Osteoblast (primary cell): Measurements from ENCODE around the gene ST6GALNAC1. TPM values are rescaled to one million over a fixed set of nuclear protein-coding genes. Genes with fewer than 3 reads are reported as not detected.

ENCODE experiments used
- DNase-seq: peaks from one replicate; pipeline ENCODE4 v3.0.0; 2011; ENCODE audit warnings: low spot score, mixed read lengths; ENCODE audit not compliant: insufficient read length; ENCODE audit errors: missing footprints
- H2AFZ ChIP-seq: 2 replicates; pipeline ENCODE4 v1.6.0; 2011; ENCODE audit warnings: mild to moderate bottlenecking, low read length
- H3K27ac ChIP-seq: 2 replicates; pipeline ENCODE4 v1.5.1; 2011; ENCODE audit warnings: mild to moderate bottlenecking, low read depth, low read length, moderate library complexity
- H3K27me3 ChIP-seq: 2 replicates; pipeline ENCODE4 v1.6.0; 2012; ENCODE audit warnings: mild to moderate bottlenecking, control low read depth, inconsistent platforms, low read length, moderate library complexity; ENCODE audit not compliant: insufficient read depth
- H3K36me3 ChIP-seq: 2 replicates; pipeline ENCODE4 v1.5.1; 2011; ENCODE audit warnings: mild to moderate bottlenecking, low read length, control low read depth, moderate library complexity; ENCODE audit not compliant: insufficient read depth
- H3K4me1 ChIP-seq: 2 replicates; pipeline ENCODE4 v1.5.1; 2011; ENCODE audit warnings: mild to moderate bottlenecking, low read length, control low read depth, moderate library complexity; ENCODE audit not compliant: insufficient read depth
- H3K4me2 ChIP-seq: 2 replicates; pipeline ENCODE4 v1.6.0; 2011; ENCODE audit warnings: mild to moderate bottlenecking, low read length; ENCODE audit not compliant: insufficient read depth
- H3K4me3 ChIP-seq: fragments of 200-600 bp; sonication (generic); 3 replicates; pipeline ENCODE4 v1.5.1; 2012; ENCODE audit warnings: mild to moderate bottlenecking, low read length, inconsistent platforms; ENCODE audit not compliant: insufficient read depth
- H3K79me2 ChIP-seq: 2 replicates; pipeline ENCODE4 v1.6.0; 2012; ENCODE audit warnings: mild to moderate bottlenecking, low read length, control low read depth, inconsistent platforms; ENCODE audit not compliant: insufficient read depth
- H3K9me3 ChIP-seq: 2 replicates; pipeline ENCODE4 v1.5.1; 2011; ENCODE audit warnings: low read depth, low read length, control low read depth
- H4K20me1 ChIP-seq: 2 replicates; pipeline ENCODE4 v1.6.0; 2012; ENCODE audit warnings: mild to moderate bottlenecking, low read length, control low read depth; ENCODE audit not compliant: insufficient read depth
- total RNA-seq: library from RNA; depleted of rRNA; stranded (reverse); fragments of >200 nt; gene quantifications from 2 replicates; pipeline ENCODE4 v1.2.3, GENCODE V29; 2012
- TF ChIP-seq, protein P1 (sequence below): IDR thresholded peaks from 2 replicates; pipeline ENCODE4 v1.5.1; 2011; ENCODE audit warnings: mild to moderate bottlenecking, low read depth, low read length, moderate library complexity; ENCODE audit errors: extremely low read depth

Gene ST6GALNAC1
- total RNA-seq, 1 donor, result 0.72 TPM

DNA sequence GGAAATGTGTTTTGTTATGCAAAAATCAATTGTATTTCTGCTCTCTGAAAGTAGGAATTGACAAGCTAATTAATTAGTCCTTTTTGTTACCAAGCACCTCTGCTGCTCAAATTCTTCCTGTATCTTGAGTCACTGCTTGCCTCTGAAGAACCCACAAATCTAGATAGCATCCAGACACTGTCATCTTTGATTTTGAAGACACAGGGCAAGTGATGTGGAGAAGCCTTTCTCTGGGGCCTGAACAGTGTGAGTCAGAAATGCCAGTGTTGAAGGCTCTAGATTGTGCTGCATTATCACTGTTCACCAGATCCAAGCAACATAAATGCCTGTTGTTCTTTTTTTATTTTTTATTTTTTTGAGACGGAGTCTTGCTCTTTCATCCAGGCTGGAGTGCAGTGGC, 10.9 kb upstream of the ST6GALNAC1 start:
- no peaks in the 10 kb centered on the region for H3K36me3 ChIP-seq
- H3K4me3 ChIP-seq, result no peak overlapping the region
- TF ChIP-seq, protein P1, sequence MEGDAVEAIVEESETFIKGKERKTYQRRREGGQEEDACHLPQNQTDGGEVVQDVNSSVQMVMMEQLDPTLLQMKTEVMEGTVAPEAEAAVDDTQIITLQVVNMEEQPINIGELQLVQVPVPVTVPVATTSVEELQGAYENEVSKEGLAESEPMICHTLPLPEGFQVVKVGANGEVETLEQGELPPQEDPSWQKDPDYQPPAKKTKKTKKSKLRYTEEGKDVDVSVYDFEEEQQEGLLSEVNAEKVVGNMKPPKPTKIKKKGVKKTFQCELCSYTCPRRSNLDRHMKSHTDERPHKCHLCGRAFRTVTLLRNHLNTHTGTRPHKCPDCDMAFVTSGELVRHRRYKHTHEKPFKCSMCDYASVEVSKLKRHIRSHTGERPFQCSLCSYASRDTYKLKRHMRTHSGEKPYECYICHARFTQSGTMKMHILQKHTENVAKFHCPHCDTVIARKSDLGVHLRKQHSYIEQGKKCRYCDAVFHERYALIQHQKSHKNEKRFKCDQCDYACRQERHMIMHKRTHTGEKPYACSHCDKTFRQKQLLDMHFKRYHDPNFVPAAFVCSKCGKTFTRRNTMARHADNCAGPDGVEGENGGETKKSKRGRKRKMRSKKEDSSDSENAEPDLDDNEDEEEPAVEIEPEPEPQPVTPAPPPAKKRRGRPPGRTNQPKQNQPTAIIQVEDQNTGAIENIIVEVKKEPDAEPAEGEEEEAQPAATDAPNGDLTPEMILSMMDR, result no peak
- H3K4me2 ChIP-seq, result no peak overlapping the region
- H4K20me1 ChIP-seq, result no peaks in the 10 kb centered on the region
- H2AFZ ChIP-seq, result no peak overlapping the region
- H3K9me3 ChIP-seq, result no peaks in the 10 kb centered on the region
- peaks cover 5% of the 10 kb centered on the region for H3K27me3 ChIP-seq
- DNase-seq, result peak; percentile 37
- no peaks in the 10 kb centered on the region for H3K79me2 ChIP-seq
- H3K27ac ChIP-seq, result no peak overlapping the region
- H3K4me1 ChIP-seq, result no peaks in the 10 kb centered on the region

DNA sequence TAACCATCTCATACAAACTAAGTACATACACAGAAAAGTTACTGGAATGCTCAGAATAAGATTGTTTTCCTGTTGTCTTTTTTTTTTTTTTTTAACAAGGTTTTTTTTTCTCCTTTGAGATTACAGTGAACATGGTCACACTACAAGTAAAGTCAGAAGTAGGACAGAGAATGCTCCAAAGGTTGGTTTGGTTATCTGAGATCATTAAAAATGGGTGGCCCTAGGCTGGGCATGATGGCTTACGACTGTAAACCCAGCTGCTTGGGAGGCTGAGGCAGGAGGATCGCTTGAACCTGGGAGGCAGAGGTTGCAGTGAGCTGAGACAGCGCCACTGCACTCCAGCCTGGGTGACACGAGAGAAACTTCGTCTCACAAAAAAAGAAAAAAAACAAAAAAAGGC, 6.9 kb upstream of the ST6GALNAC1 start:
- peaks cover 10% of the 10 kb centered on the region for H3K27me3 ChIP-seq
- H3K79me2 ChIP-seq, result no peaks in the 10 kb centered on the region
- H2AFZ ChIP-seq, result no peak overlapping the region
- H4K20me1 ChIP-seq, result no peaks in the 10 kb centered on the region
- TF ChIP-seq, protein P1, result no peak
- no peak overlapping the region for H3K27ac ChIP-seq
- no peaks in the 10 kb centered on the region for H3K36me3 ChIP-seq
- H3K4me2 ChIP-seq, result no peak overlapping the region
- no peaks in the 10 kb centered on the region for H3K4me1 ChIP-seq
- no peaks in the 10 kb centered on the region for H3K9me3 ChIP-seq
- H3K4me3 ChIP-seq, result no peak overlapping the region
- DNase-seq, result no peak

DNA sequence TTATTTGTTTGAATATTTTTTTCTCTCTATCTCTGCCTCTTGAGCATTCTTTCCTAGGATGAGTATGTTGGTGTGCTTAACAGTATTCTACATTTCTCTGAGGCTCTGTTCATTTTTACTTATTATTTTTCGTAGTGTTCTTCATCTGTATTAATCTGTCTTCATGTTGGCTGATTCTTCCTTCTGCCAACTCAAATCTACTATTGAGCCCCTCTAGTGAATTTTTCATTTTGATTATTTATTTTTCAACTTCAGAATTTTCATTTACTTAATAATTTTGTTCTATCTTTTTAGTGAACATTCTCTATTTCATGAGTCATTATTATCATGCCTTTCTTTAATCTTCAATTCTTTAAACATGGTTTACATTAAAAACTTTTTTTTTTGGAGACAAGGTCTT, 3.2 kb upstream of the ST6GALNAC1 start:
- no peaks in the 10 kb centered on the region for H3K4me1 ChIP-seq
- H3K79me2 ChIP-seq, result no peaks in the 10 kb centered on the region
- no peak overlapping the region for H3K4me3 ChIP-seq
- no peak overlapping the region for H2AFZ ChIP-seq
- H3K27ac ChIP-seq, result no peak overlapping the region
- H3K36me3 ChIP-seq, result no peaks in the 10 kb centered on the region
- H3K4me2 ChIP-seq, result no peak overlapping the region
- no peaks in the 10 kb centered on the region for H4K20me1 ChIP-seq
- H3K27me3 ChIP-seq, result peaks cover 19% of the 10 kb centered on the region
- no peak for DNase-seq
- no peaks in the 10 kb centered on the region for H3K9me3 ChIP-seq
- TF ChIP-seq, protein P1, result no peak

DNA sequence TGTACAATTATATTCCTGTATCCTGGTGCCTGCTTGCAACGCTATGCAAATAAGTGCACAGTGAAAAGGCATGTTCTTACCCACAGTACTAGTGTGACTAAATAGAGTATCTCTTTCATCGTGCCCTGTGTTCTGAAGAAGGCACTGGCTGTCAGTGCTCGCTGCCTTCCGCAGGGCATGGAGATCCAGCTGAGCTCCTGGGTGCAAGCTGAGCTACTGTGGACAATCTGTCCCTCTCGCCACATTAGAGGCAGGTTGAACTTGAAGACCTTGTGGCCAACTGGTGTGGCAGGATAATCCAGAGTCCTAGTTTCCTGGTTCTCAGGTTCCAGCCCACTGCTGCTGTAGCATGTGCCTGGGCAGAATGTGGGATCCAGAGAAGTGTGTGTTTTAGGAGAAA, 1.9 kb upstream of the ST6GALNAC1 start:
- DNase-seq, result no peak
- no peaks in the 10 kb centered on the region for H3K79me2 ChIP-seq
- no peaks in the 10 kb centered on the region for H3K9me3 ChIP-seq
- H3K27me3 ChIP-seq, result peaks cover 19% of the 10 kb centered on the region
- TF ChIP-seq, protein P1, result no peak
- H3K4me3 ChIP-seq, result no peak overlapping the region
- H3K4me2 ChIP-seq, result no peak overlapping the region
- no peaks in the 10 kb centered on the region for H3K36me3 ChIP-seq
- H2AFZ ChIP-seq, result no peak overlapping the region
- no peaks in the 10 kb centered on the region for H4K20me1 ChIP-seq
- H3K4me1 ChIP-seq, result no peaks in the 10 kb centered on the region
- H3K27ac ChIP-seq, result no peak overlapping the region
